ENCODE measurements around the gene NKPD1.
"Not testable (repeated sequence)": the region's sequence is repeated elsewhere in the genome, so short reads cannot be mapped to it uniquely, and the experiment has no call there.

NKPD1 gene

DNA sequence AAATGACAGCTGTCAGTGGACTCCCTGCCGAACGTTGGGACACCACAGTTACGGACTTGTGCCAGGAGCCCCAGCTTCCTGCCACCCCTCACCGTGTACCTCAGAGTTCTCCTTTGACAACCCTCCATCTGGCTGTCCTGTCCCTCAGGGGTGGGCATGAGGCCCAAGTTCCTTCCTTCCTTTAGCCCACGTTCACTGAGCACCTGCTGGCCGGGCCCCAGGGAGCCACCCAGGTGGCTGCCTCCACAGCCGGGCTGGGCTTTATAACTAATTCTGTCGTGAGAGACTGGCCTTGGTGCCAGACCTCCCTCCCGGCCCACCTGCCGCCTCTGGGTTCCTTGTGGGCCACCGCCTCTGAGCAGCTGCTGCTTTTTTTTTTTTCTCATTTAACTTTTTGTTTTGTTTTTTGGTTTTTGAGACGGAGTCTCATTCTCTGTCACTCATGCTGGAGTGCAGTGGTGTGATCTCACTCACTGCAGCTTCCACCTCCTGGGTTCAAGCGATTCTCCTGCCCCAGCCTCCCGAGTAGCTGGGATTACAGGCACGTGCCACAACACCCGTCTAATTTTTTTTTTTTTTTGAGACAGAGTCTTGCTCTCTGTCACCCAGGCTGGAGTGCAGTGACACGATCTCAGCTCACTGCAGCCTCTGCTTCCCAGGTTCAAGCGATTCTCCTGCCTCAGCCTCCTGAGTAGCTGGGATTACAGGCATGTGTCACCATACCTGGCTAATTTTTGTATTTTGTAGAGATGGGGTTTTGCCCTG lies 42.0 kb downstream of the NKPD1 start:
- WGBS = 90% methylated on average over 18 of the region's 18 CpGs
- not testable (repeated sequence) for DNase-seq; H3K27me3 ChIP-seq (ENCODE audit: control insufficient read depth in 1 of 2, insufficient read depth in 1 of 2, low read length in 2 of 2); H4K91ac ChIP-seq (ENCODE audit: low read length); H3K4me2 ChIP-seq (ENCODE audit: low read length, poor library complexity, severe bottlenecking); H3K18ac ChIP-seq (ENCODE audit: low read depth in 1 of 2, low read length in 2 of 2); H3K9ac ChIP-seq (ENCODE audit: low read length); H2AFZ ChIP-seq (ENCODE audit: low read depth, low read length); H2BK120ac ChIP-seq (ENCODE audit: low read depth, low read length); H3K4me3 ChIP-seq (ENCODE audit: insufficient read depth in 1 of 2, low read depth in 1 of 2, low read length in 2 of 2); H2BK15ac ChIP-seq (ENCODE audit: low read depth, poor library complexity, severe bottlenecking); H2BK12ac ChIP-seq (ENCODE audit: low read length in 2 of 2); H3K27ac ChIP-seq (ENCODE audit: low read length, poor library complexity, severe bottlenecking); H2BK5ac ChIP-seq (ENCODE audit: low read depth, low read length, poor library complexity, severe bottlenecking); H3K23ac ChIP-seq (ENCODE audit: low read length in 2 of 2); H3K9me3 ChIP-seq (ENCODE audit: control insufficient read depth, low read length); H4K8ac ChIP-seq (ENCODE audit: low read length); H3K14ac ChIP-seq (ENCODE audit: low read length in 2 of 2); H3K4ac ChIP-seq (ENCODE audit: low read depth in 1 of 2, low read length in 2 of 2); H2AK5ac ChIP-seq (ENCODE audit: low read length, severe bottlenecking)
- Histone ChIP-seq H3K36me3 (ENCODE audit: control insufficient read depth in 1 of 2, insufficient read depth in 2 of 2, low read depth in 1 of 2, low read length in 2 of 2) (peaks cover 4 to 22% of the 10 kb centered on the region in 2 experiments), H3K4me1 (ENCODE audit: control insufficient read depth, insufficient read depth, low read depth, low read length) (peaks cover 32% of the 10 kb centered on the region), H3K79me1 (replicated peaks; ENCODE audit: low read length, poor library complexity, severe bottlenecking) (peaks cover 62% of the 10 kb centered on the region)

DNA sequence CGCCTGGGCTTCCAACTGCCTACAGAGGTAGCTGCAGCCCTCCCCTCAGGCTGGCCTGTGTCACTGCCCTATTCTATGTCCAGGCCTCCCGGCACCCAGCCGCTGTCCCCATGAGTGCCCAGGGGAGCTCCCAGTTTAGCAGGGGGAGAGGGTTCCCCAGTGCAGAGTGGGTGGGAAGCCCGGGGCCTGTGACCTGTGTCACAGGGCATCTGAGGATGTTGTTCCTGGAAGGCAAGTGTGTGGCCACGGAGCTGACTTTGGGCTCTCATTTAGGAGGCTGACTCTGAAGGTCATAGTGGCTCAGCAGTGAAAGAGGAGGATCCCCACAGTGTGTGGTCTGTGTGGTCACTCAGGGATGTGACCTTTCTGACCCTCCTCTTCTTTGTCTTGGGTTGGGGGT lies 42.7 kb downstream of the NKPD1 start:
- Histone ChIP-seq H2BK5ac (ENCODE audit: low read depth, low read length, poor library complexity, severe bottlenecking) (no peak overlapping the region), H3K4me1 (ENCODE audit: control insufficient read depth, insufficient read depth, low read depth, low read length) (peaks cover 32% of the 10 kb centered on the region), H2AK5ac (ENCODE audit: low read length, severe bottlenecking) (no peak overlapping the region), H3K27ac (ENCODE audit: low read length, poor library complexity, severe bottlenecking) (no peak overlapping the region), H3K9ac (ENCODE audit: low read length) (no peak overlapping the region), H4K8ac (ENCODE audit: low read length) (no peak overlapping the region), H2BK12ac (ENCODE audit: low read length in 2 of 2) (no peak overlapping the region), H3K27me3 (ENCODE audit: control insufficient read depth in 1 of 2, insufficient read depth in 1 of 2, low read length in 2 of 2) (no peaks in the 10 kb centered on the region), H3K14ac (ENCODE audit: low read length in 2 of 2) (no peak overlapping the region), H3K18ac (ENCODE audit: low read depth in 1 of 2, low read length in 2 of 2) (no peak overlapping the region), H4K91ac (ENCODE audit: low read length) (no peak overlapping the region), H3K36me3 (ENCODE audit: control insufficient read depth in 1 of 2, insufficient read depth in 2 of 2, low read depth in 1 of 2, low read length in 2 of 2) (peaks cover 4 to 22% of the 10 kb centered on the region in 2 experiments), H2BK120ac (ENCODE audit: low read depth, low read length) (no peak overlapping the region), H3K9me3 (ENCODE audit: control insufficient read depth, low read length) (no peaks in the 10 kb centered on the region), H2AFZ (ENCODE audit: low read depth, low read length) (no peak overlapping the region), H2BK15ac (ENCODE audit: low read depth, poor library complexity, severe bottlenecking) (no peak overlapping the region), H3K23ac (ENCODE audit: low read length in 2 of 2) (no peak overlapping the region), H3K4me2 (ENCODE audit: low read length, poor library complexity, severe bottlenecking) (no peak overlapping the region), H3K4ac (ENCODE audit: low read depth in 1 of 2, low read length in 2 of 2) (no peak overlapping the region), H3K79me1 (replicated peaks; ENCODE audit: low read length, poor library complexity, severe bottlenecking) (peaks cover 63% of the 10 kb centered on the region), H3K4me3 (ENCODE audit: insufficient read depth in 1 of 2, low read depth in 1 of 2, low read length in 2 of 2) (no peak overlapping the region)
- no peak for DNase-seq
- 93% methylated on average over 5 of the region's 5 CpGs for WGBS

DNA sequence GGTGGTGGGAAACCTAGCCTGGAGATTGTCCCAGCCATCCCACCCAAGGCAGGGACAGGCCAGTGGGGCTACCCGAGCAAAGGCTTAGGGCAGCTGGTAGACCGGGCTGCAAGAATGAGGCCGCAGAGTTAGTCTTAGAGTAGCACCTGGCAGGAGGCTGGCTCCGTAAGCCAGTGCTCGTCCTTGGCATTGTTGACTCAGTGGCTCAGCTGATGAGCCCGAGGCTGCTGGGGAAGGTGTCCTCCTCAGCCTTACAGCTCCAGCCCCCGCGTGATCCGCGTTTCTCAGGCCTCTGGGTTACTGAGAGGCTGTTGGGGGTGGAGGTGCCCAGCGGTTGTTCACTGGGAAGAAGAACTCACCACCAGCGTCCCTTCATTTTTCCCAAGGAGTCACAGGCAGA lies 43.1 kb downstream of the NKPD1 start:
- Histone ChIP-seq H4K91ac (ENCODE audit: low read length) (peak overlapping the region; percentile 18), H3K9ac (ENCODE audit: low read length) (no peak overlapping the region), H2AK5ac (ENCODE audit: low read length, severe bottlenecking) (no peak overlapping the region), H2BK5ac (ENCODE audit: low read depth, low read length, poor library complexity, severe bottlenecking) (no peak overlapping the region), H3K4me2 (ENCODE audit: low read length, poor library complexity, severe bottlenecking) (no peak overlapping the region), H3K23ac (ENCODE audit: low read length in 2 of 2) (no peak overlapping the region), H2BK120ac (ENCODE audit: low read depth, low read length) (no peak overlapping the region), H2BK12ac (ENCODE audit: low read length in 2 of 2) (peak overlapping the region in 1 of 2 experiments; percentile 15), H3K36me3 (ENCODE audit: control insufficient read depth in 1 of 2, insufficient read depth in 2 of 2, low read depth in 1 of 2, low read length in 2 of 2) (peaks cover 4 to 24% of the 10 kb centered on the region in 2 experiments), H3K27ac (ENCODE audit: low read length, poor library complexity, severe bottlenecking) (no peak overlapping the region), H3K4me1 (ENCODE audit: control insufficient read depth, insufficient read depth, low read depth, low read length) (peaks cover 32% of the 10 kb centered on the region), H3K18ac (ENCODE audit: low read depth in 1 of 2, low read length in 2 of 2) (peak overlapping the region in 1 of 2 experiments; percentile 5), H3K14ac (ENCODE audit: low read length in 2 of 2) (no peak overlapping the region), H2AFZ (ENCODE audit: low read depth, low read length) (no peak overlapping the region), H3K4me3 (ENCODE audit: insufficient read depth in 1 of 2, low read depth in 1 of 2, low read length in 2 of 2) (no peak overlapping the region), H3K79me1 (replicated peaks; ENCODE audit: low read length, poor library complexity, severe bottlenecking) (peaks cover 65% of the 10 kb centered on the region), H3K27me3 (ENCODE audit: control insufficient read depth in 1 of 2, insufficient read depth in 1 of 2, low read length in 2 of 2) (no peaks in the 10 kb centered on the region), H4K8ac (ENCODE audit: low read length) (peak overlapping the region; percentile 33), H3K4ac (ENCODE audit: low read depth in 1 of 2, low read length in 2 of 2) (no peak overlapping the region), H3K9me3 (ENCODE audit: control insufficient read depth, low read length) (no peaks in the 10 kb centered on the region), H2BK15ac (ENCODE audit: low read depth, poor library complexity, severe bottlenecking) (no peak overlapping the region)
- no peak for DNase-seq
- WGBS = 87% methylated on average over 12 of the region's 12 CpGs

DNA sequence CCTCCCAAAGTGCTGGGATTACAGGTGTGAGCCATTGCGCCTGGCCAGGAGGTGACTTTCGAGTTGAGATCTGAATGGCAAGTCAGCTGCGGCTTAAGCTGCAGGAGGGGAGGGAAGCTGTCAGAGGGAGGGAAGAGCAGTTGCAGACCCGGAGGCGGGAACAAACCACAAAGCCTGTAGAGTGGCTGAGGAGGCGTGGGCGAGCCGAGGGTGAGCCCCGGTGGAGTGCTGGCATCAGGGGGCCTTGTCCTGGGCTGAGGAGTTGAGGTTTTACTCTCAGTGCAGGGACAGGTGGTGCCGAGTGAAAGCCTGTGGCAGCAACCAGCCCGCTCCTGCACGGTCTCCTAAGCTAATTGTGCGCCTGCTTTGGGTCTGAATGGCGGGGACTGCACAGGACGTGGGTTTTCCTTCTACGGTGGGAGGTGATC lies 43.6 kb downstream of the NKPD1 start:
- peak; percentile 40 for DNase-seq
- Histone ChIP-seq H3K9me3 (ENCODE audit: control insufficient read depth, low read length) (no peaks in the 10 kb centered on the region), H3K14ac (ENCODE audit: low read length in 2 of 2) (no peak overlapping the region), H4K8ac (ENCODE audit: low read length) (no peak overlapping the region), H3K36me3 (ENCODE audit: control insufficient read depth in 1 of 2, insufficient read depth in 2 of 2, low read depth in 1 of 2, low read length in 2 of 2) (peaks cover 4 to 29% of the 10 kb centered on the region in 2 experiments), H2BK15ac (ENCODE audit: low read depth, poor library complexity, severe bottlenecking) (no peak overlapping the region), H3K4me2 (ENCODE audit: low read length, poor library complexity, severe bottlenecking) (no peak overlapping the region), H3K4me3 (ENCODE audit: insufficient read depth in 1 of 2, low read depth in 1 of 2, low read length in 2 of 2) (no peak overlapping the region), H3K18ac (ENCODE audit: low read depth in 1 of 2, low read length in 2 of 2) (peak overlapping the region in 1 of 2 experiments; percentile 5), H3K27ac (ENCODE audit: low read length, poor library complexity, severe bottlenecking) (no peak overlapping the region), H2BK120ac (ENCODE audit: low read depth, low read length) (no peak overlapping the region), H3K4ac (ENCODE audit: low read depth in 1 of 2, low read length in 2 of 2) (no peak overlapping the region), H3K27me3 (ENCODE audit: control insufficient read depth in 1 of 2, insufficient read depth in 1 of 2, low read length in 2 of 2) (no peaks in the 10 kb centered on the region), H3K79me1 (replicated peaks; ENCODE audit: low read length, poor library complexity, severe bottlenecking) (peaks cover 66% of the 10 kb centered on the region), H2BK5ac (ENCODE audit: low read depth, low read length, poor library complexity, severe bottlenecking) (no peak overlapping the region), H3K9ac (ENCODE audit: low read length) (no peak overlapping the region), H2BK12ac (ENCODE audit: low read length in 2 of 2) (no peak overlapping the region), H2AFZ (ENCODE audit: low read depth, low read length) (no peak overlapping the region), H3K23ac (ENCODE audit: low read length in 2 of 2) (no peak overlapping the region), H2AK5ac (ENCODE audit: low read length, severe bottlenecking) (no peak overlapping the region), H3K4me1 (ENCODE audit: control insufficient read depth, insufficient read depth, low read depth, low read length) (peaks cover 32% of the 10 kb centered on the region), H4K91ac (ENCODE audit: low read length) (peak overlapping the region; percentile 18)
- 51% methylated on average over 16 of the region's 16 CpGs for WGBS
